OCI-LY1 (cell line): Measurements from ENCODE around the gene SV2C.

ENCODE experiments used
- H2AFZ ChIP-seq: fragments of 200-600 bp; sonication (generic), shearing (Covaris generic); 2 replicates; pipeline ENCODE4 v1.6.0; 2014; ENCODE audit warnings: antibody characterized with exemption, mild to moderate bottlenecking, low read length
- H3F3A ChIP-seq: fragments of 200-600 bp; sonication (generic), shearing (Covaris generic); 2 replicates; pipeline ENCODE4 v1.6.0; 2014; ENCODE audit warnings: mild to moderate bottlenecking, antibody characterized with exemption, low read length, moderate library complexity; ENCODE audit not compliant: insufficient read depth
- H3K27ac ChIP-seq: fragments of 200-600 bp; sonication (generic); 2 replicates; pipeline ENCODE4 v1.5.1; 2014; ENCODE audit warnings: low read length, mixed run types, mild to moderate bottlenecking, low read depth; ENCODE audit not compliant: poor library complexity, severe bottlenecking
- H3K27me3 ChIP-seq: fragments of 200-600 bp; sonication (generic); 2 replicates; pipeline ENCODE4 v1.6.0; 2014; ENCODE audit warnings: antibody characterized with exemption, mild to moderate bottlenecking, low read length, moderate library complexity; ENCODE audit not compliant: insufficient read depth
- H3K36me3 ChIP-seq: fragments of 200-600 bp; sonication (generic); 2 replicates; pipeline ENCODE4 v1.6.1; 2014; ENCODE audit warnings: mild to moderate bottlenecking, antibody characterized with exemption, low read length, moderate library complexity, mixed read lengths; ENCODE audit not compliant: insufficient read depth
- H3K4me1 ChIP-seq: fragments of 200-600 bp; sonication (generic); 2 replicates; pipeline ENCODE4 v1.5.1; 2014; ENCODE audit warnings: mild to moderate bottlenecking, low read length, moderate library complexity; ENCODE audit not compliant: insufficient read depth, severe bottlenecking
- H3K4me2 ChIP-seq: fragments of 200-600 bp; sonication (generic), shearing (Covaris generic); 2 replicates; pipeline ENCODE4 v1.6.1; 2014; ENCODE audit warnings: low read length
- H3K4me3 ChIP-seq: fragments of 200-600 bp; sonication (generic); 2 replicates; pipeline ENCODE4 v1.5.1; 2014; ENCODE audit warnings: low read length, low read depth, mild to moderate bottlenecking, mixed read lengths; ENCODE audit not compliant: poor library complexity, severe bottlenecking
- H3K79me2 ChIP-seq: fragments of 200-600 bp; shearing (Covaris generic); 2 replicates; pipeline ENCODE4 v1.6.1; 2016; ENCODE audit warnings: mixed run types, low read length, mixed read lengths; ENCODE audit not compliant: insufficient read depth
- H3K9ac ChIP-seq: fragments of 200-600 bp; sonication (generic), shearing (Covaris generic); 2 replicates; pipeline ENCODE4 v1.6.1; 2014; ENCODE audit warnings: mild to moderate bottlenecking, low read length, mixed read lengths
- H3K9me2 ChIP-seq: fragments of 200-600 bp; sonication (generic), shearing (Covaris generic); 2 replicates; pipeline ENCODE4 v1.6.1; 2014; ENCODE audit warnings: low read depth, mild to moderate bottlenecking, low read length, mixed read lengths
- H3K9me3 ChIP-seq: fragments of 200-600 bp; shearing (Covaris generic); 2 replicates; pipeline ENCODE4 v1.6.1; 2014; ENCODE audit warnings: low read length, mixed read lengths
- H4K20me1 ChIP-seq: fragments of 200-600 bp; sonication (generic), shearing (Covaris generic); 2 replicates; pipeline ENCODE4 v1.6.0; 2016; ENCODE audit warnings: mild to moderate bottlenecking, low read length; ENCODE audit not compliant: insufficient read depth
- EZH2 ChIP-seq: fragments of 200-600 bp; sonication (generic), shearing (Covaris generic); IDR thresholded peaks from 2 replicates; pipeline ENCODE4 v1.8.0; 2017; ENCODE audit warnings: borderline replicate concordance, mixed run types, mild to moderate bottlenecking, antibody characterized with exemption, low read length, moderate library complexity, mixed read lengths
- TF ChIP-seq, protein P1 (sequence below): fragments of 200-600 bp; sonication (generic), shearing (Covaris generic); IDR thresholded peaks from 2 replicates; pipeline ENCODE4 v1.5.1; 2017; ENCODE audit warnings: mild to moderate bottlenecking, antibody characterized with exemption, low read length, moderate library complexity, mixed read lengths

SV2C gene

DNA sequence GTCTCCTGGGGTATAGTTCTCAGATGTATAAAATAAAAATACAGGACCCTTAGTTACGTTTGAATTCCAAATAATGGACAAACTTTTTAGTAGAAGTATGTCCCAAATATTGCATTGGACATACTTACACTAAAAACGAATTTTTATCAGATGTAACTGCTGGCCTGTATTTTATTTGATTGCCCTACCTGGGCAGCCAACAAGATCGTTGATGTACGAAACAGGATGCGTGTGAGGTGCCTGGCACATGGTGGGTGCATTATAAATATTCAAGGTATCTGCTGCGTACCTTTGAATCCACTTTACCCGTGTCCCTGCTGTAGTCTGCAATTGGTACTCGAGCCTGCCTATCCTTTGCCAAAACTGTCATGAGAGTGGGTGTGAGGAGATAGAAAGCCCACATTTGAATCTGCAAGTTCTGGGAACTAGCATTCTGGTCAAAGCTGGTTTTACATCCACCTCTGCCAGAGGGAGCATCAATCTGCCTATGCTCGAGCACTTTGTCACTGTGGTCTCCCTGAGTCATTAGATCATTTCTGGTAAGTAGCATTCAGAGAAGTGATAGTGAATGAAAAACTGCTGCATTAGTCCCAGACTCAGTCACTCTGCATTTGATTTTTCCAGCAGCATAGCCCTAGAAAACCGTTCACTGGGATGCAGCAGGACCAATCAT lies 186.2 kb downstream of the SV2C start:
- Histone ChIP-seq H3K27me3 (no peaks in the 10 kb centered on the region), H2AFZ (no peak overlapping the region), H3K4me3 (no peak overlapping the region), H3K9ac (no peak overlapping the region), H3F3A (no peaks in the 10 kb centered on the region), H3K4me2 (no peak overlapping the region), H3K36me3 (no peaks in the 10 kb centered on the region), H3K27ac (no peak overlapping the region), H3K9me2 (no peaks in the 10 kb centered on the region), H3K9me3 (no peaks in the 10 kb centered on the region), H4K20me1 (no peaks in the 10 kb centered on the region), H3K79me2 (no peaks in the 10 kb centered on the region), H3K4me1 (no peaks in the 10 kb centered on the region)
- TF ChIP-seq EZH2, result no peak
- TF ChIP-seq, protein P1, sequence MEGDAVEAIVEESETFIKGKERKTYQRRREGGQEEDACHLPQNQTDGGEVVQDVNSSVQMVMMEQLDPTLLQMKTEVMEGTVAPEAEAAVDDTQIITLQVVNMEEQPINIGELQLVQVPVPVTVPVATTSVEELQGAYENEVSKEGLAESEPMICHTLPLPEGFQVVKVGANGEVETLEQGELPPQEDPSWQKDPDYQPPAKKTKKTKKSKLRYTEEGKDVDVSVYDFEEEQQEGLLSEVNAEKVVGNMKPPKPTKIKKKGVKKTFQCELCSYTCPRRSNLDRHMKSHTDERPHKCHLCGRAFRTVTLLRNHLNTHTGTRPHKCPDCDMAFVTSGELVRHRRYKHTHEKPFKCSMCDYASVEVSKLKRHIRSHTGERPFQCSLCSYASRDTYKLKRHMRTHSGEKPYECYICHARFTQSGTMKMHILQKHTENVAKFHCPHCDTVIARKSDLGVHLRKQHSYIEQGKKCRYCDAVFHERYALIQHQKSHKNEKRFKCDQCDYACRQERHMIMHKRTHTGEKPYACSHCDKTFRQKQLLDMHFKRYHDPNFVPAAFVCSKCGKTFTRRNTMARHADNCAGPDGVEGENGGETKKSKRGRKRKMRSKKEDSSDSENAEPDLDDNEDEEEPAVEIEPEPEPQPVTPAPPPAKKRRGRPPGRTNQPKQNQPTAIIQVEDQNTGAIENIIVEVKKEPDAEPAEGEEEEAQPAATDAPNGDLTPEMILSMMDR, result no peak

- TF ChIP-seq, protein P1, result no peak
- no peak for TF ChIP-seq EZH2
- Histone ChIP-seq H3K9me2 (no peaks in the 10 kb centered on the region), H3K27me3 (no peaks in the 10 kb centered on the region), H3F3A (no peaks in the 10 kb centered on the region), H4K20me1 (no peaks in the 10 kb centered on the region), H3K79me2 (no peaks in the 10 kb centered on the region), H3K9me3 (no peaks in the 10 kb centered on the region), H2AFZ (no peak overlapping the region), H3K27ac (no peak overlapping the region), H3K4me1 (no peaks in the 10 kb centered on the region), H3K36me3 (no peaks in the 10 kb centered on the region), H3K9ac (no peak overlapping the region), H3K4me3 (no peak overlapping the region), H3K4me2 (no peak overlapping the region)
Measured at GRCh38 chr5:76269932-76270610, 186.9 kb downstream of the SV2C start.

DNA sequence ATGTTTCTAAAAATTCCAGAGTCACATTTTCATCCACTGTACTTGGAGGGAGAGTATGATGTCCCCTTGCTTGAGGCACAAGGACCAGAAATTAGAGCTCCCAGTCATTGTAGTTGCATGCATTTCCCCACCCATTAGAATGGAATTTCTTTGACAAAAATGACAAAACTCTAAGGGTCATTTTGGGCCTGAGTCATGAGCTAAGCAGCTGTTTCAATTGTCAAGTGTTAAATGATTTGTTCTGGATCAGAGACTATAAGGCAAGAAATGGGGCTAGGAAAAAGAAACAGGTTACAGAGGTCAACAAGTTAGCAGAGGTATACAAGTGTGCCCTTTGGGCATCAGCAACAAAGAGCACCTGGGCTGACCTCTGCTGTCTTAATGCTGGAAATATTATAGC lies 188.7 kb downstream of the SV2C start:
- Histone ChIP-seq H3F3A (no peaks in the 10 kb centered on the region), H3K9me3 (no peaks in the 10 kb centered on the region), H3K4me3 (no peak overlapping the region), H4K20me1 (no peaks in the 10 kb centered on the region), H3K27me3 (no peaks in the 10 kb centered on the region), H3K79me2 (no peaks in the 10 kb centered on the region), H2AFZ (no peak overlapping the region), H3K36me3 (no peaks in the 10 kb centered on the region), H3K4me2 (no peak overlapping the region), H3K4me1 (no peaks in the 10 kb centered on the region), H3K9ac (no peak overlapping the region), H3K27ac (no peak overlapping the region), H3K9me2 (no peaks in the 10 kb centered on the region)
- TF ChIP-seq, protein P1, result no peak
- no peak for TF ChIP-seq EZH2
